Hepatocyte (in vitro differentiated cells): ENCODE data around the gene PRX.

ENCODE experiments used
- EZH2phosphoT487 ChIP-seq: fragments of 200-600 bp; sonication (generic); IDR thresholded peaks from one replicate; pipeline ENCODE4 v1.6.1; 2018; ENCODE audit warnings: antibody characterized with exemption, mild to moderate bottlenecking, low read depth, moderate library complexity; ENCODE audit not compliant: unreplicated experiment, severe bottlenecking
- TF ChIP-seq, protein P1 (sequence below): fragments of 200-600 bp; sonication (generic); IDR thresholded peaks from 2 replicates; pipeline ENCODE4 v1.5.1; 2016; ENCODE audit warnings: antibody characterized with exemption, mild to moderate bottlenecking; ENCODE audit not compliant: poor library complexity

DNA sequence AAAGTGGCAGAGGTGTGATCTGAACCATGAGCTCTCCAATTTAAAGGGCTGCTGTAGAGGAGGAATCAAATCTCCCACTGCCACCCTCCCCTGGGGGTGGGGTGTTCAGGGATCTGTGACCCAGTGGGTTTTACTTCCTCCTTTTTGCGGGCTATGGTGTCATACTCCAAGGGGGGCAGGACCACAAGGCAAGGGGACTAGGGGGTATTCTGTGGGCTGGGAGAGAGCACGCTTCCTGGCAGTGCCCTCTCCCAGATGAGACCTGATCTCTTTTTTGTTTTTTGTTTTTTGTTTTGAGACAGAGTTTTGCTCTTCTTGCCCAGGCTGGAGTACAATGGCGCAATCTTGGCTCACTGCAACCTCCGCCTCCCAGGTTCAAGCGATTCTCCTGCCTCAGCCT, 54.4 kb downstream of the PRX start:
- TF ChIP-seq, protein P1, sequence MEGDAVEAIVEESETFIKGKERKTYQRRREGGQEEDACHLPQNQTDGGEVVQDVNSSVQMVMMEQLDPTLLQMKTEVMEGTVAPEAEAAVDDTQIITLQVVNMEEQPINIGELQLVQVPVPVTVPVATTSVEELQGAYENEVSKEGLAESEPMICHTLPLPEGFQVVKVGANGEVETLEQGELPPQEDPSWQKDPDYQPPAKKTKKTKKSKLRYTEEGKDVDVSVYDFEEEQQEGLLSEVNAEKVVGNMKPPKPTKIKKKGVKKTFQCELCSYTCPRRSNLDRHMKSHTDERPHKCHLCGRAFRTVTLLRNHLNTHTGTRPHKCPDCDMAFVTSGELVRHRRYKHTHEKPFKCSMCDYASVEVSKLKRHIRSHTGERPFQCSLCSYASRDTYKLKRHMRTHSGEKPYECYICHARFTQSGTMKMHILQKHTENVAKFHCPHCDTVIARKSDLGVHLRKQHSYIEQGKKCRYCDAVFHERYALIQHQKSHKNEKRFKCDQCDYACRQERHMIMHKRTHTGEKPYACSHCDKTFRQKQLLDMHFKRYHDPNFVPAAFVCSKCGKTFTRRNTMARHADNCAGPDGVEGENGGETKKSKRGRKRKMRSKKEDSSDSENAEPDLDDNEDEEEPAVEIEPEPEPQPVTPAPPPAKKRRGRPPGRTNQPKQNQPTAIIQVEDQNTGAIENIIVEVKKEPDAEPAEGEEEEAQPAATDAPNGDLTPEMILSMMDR, result no peak
- no peak for TF ChIP-seq EZH2phosphoT487
